ENCODE results near the gene FOCAD.

FOCAD gene

GRCh38 chr9:20740304-20740703, 56.2 kb downstream of the FOCAD start:
- H3K4me3 ChIP-seq (ENCODE audit: control insufficient read depth, low read depth, low read length): no peak overlapping the region
- TF ChIP-seq, protein P1, sequence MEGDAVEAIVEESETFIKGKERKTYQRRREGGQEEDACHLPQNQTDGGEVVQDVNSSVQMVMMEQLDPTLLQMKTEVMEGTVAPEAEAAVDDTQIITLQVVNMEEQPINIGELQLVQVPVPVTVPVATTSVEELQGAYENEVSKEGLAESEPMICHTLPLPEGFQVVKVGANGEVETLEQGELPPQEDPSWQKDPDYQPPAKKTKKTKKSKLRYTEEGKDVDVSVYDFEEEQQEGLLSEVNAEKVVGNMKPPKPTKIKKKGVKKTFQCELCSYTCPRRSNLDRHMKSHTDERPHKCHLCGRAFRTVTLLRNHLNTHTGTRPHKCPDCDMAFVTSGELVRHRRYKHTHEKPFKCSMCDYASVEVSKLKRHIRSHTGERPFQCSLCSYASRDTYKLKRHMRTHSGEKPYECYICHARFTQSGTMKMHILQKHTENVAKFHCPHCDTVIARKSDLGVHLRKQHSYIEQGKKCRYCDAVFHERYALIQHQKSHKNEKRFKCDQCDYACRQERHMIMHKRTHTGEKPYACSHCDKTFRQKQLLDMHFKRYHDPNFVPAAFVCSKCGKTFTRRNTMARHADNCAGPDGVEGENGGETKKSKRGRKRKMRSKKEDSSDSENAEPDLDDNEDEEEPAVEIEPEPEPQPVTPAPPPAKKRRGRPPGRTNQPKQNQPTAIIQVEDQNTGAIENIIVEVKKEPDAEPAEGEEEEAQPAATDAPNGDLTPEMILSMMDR (IDR thresholded peaks at IDR 0.05; ENCODE audit: control insufficient read depth, insufficient read depth, low read depth, low read length, missing control alignments): no peak
- no peak for DNase-seq (ENCODE audit: low read depth)

- TF ChIP-seq, protein P1 (IDR thresholded peaks at IDR 0.05; ENCODE audit: control insufficient read depth, insufficient read depth, low read depth, low read length, missing control alignments): no peak
- DNase-seq (ENCODE audit: low read depth): no peak
- H3K4me3 ChIP-seq (ENCODE audit: control insufficient read depth, low read depth, low read length): no peak overlapping the region
These were observed 57.0 kb downstream of the FOCAD start for GRCh38 chr9:20740929-20741582.

DNA sequence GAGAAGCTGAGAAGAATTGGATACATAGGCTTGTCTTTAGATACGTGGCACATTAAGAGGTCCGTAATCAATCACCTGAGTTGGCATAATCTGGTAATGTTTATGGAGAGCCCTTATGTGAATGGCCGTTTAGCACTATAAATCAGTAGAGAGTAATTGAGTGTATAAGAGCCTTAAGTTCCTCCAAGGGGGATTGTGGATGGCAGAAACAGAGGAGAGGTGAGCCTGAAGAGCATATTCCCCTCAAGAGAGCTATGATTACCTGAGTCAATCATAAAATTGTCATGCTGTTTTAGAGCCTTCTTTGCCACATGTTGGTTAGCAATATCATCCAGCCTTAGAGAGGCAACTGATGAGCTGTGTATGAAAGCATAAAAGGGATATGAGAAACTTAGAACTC, 58.8 kb downstream of the FOCAD start:
- no peak for DNase-seq (ENCODE audit: low read depth)

GRCh38 chr9:20744036-20744630, 60.1 kb downstream of the FOCAD start:
- no peak for DNase-seq (ENCODE audit: low read depth)
- TF ChIP-seq, protein P1 (IDR thresholded peaks at IDR 0.05; ENCODE audit: control insufficient read depth, insufficient read depth, low read depth, low read length, missing control alignments): no peak
- no peak overlapping the region for H3K4me3 ChIP-seq (ENCODE audit: control insufficient read depth, low read depth, low read length)

More for the DNA sequence above, 58.8 kb downstream of the FOCAD start:
- TF ChIP-seq, protein P1 (IDR thresholded peaks at IDR 0.05; ENCODE audit: control insufficient read depth, insufficient read depth, low read depth, low read length, missing control alignments): no peak
- H3K4me3 ChIP-seq (ENCODE audit: control insufficient read depth, low read depth, low read length): no peak overlapping the region

GRCh38 chr9:20746967-20747366, 62.9 kb downstream of the FOCAD start:
- TF ChIP-seq, protein P1 (IDR thresholded peaks at IDR 0.05; ENCODE audit: control insufficient read depth, insufficient read depth, low read depth, low read length, missing control alignments): no peak
- no peak for DNase-seq (ENCODE audit: low read depth)

DNA sequence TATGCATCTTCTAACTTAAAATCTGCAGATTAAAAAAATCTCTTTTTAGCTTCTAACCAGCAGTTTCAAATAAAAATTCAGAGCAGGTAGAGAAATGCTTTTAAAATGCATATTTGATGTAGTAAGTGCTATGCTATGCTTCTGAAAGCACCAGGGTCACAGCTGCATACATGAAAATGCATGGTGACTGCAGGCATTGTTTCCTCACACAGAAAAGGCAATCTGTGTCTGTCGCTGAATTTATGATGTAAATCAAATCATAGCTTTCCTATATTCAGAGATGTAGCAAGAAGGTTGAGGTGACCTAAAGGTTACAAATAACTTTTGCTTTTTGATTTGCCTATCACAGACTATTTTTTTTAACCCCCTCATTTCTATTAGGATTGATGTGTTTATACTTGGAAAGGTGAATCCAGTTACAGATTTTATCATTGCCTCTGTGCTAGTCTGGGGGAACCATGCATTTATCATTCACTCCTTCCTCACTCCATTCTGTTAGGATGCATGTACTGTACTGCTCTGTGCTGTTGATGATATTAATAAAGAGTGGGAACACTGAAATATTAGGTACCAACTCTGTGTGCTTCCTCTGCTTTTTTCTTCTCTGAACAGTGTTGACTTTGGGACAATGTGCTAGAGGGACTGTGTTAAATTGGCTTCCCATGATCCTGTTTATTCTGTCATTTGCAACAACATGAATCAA, 65.6 kb downstream of the FOCAD start:
- no peak overlapping the region for H3K4me3 ChIP-seq (ENCODE audit: control insufficient read depth, low read depth, low read length)
- TF ChIP-seq, protein P1 (IDR thresholded peaks at IDR 0.05; ENCODE audit: control insufficient read depth, insufficient read depth, low read depth, low read length, missing control alignments): no peak
- DNase-seq (ENCODE audit: low read depth): no peak

More at GRCh38 chr9:20746967-20747366, 62.9 kb downstream of the FOCAD start:
- H3K4me3 ChIP-seq (ENCODE audit: control insufficient read depth, low read depth, low read length): no peak overlapping the region

Data from AG09309 (cell line).